Activated naive CD4-positive, alpha-beta T cell treated with anti-CD3 and anti-CD28 coated beads for 36 hours (primary cell): ENCODE measurements around the gene ESPN. TPM values are rescaled to one million over a fixed set of nuclear protein-coding genes. Genes with fewer than 3 reads are reported as not detected.
A peak's percentile ranks its signal among the peaks of the same experiment; 100 is the strongest.
"Not testable (repeated sequence)": the region's sequence is repeated elsewhere in the genome, so short reads cannot be mapped to it uniquely, and the experiment has no call there.

ENCODE experiments used
- CTCF ChIA-PET: fragments of 350-600 bp; sonication (Branson Sonifier 250); formaldehyde crosslinking; loops from one replicate; lab custom pipeline; 2021; ENCODE audit warnings: antibody characterized with exemption; lab: Charles Lee
- DNase-seq: peaks from one replicate; pipeline ENCODE4 v3.0.0-alpha.2; 2020
- H3K27ac Mint-ChIP-seq: one replicate; pipeline ENCODE4 v1.8.0; 2021; ENCODE audit warnings: mild to moderate bottlenecking, mixed read lengths
- H3K27me3 Mint-ChIP-seq: one replicate; pipeline ENCODE4 v1.8.0; 2021; ENCODE audit warnings: low read depth, mixed read lengths
- H3K36me3 Mint-ChIP-seq: one replicate; pipeline ENCODE4 v1.8.0; 2021; ENCODE audit warnings: low read depth, mixed read lengths
- H3K4me1 Mint-ChIP-seq: one replicate; pipeline ENCODE4 v1.8.0; 2021; ENCODE audit warnings: low read depth, mixed read lengths
- H3K4me3 Mint-ChIP-seq: one replicate; pipeline ENCODE4 v1.8.0; 2021; ENCODE audit warnings: mild to moderate bottlenecking, moderate library complexity, mixed read lengths
- H3K9me3 Mint-ChIP-seq: one replicate; pipeline ENCODE4 v1.8.0; 2021; ENCODE audit warnings: mixed read lengths
- intact Hi-C: fragments of 100-400 bp; cut with micrococcal nuclease; formaldehyde crosslinking; loops from one replicate; pipeline ENCODE4 v1.15.1; 2023
- total RNA-seq, 2 experiments: library from RNA; stranded (reverse); gene quantifications; one replicate each; pipeline ENCODE4 v1.2.3, GENCODE V29; 2021

The ESPN gene
- total RNA-seq, 2 experiments from 2014 or later = 0.50 to 0.79 TPM

DNA sequence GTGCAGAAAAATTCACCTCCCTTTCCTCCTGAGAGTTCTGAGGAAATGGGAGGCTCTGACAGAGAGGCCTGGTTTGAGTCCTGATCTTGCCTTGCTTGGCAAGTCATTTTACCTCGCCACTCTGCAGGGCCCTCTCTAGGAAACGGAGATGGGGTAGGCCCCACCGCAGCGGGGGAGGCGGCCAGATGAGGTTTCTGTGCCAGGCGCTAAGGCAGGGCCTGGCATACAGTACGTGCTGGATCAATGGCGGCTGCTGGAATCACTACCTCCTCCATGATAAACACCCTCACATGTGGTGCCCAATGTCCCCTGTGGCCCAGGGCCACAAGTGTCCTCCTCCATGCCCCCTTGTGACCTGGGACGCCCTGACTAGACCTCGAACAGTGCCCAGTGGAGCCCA is 67.4 kb downstream of the ESPN start:
- Mint-ChIP-seq H3K9me3 (no peaks in the 10 kb centered on the region), H3K27me3 (no peaks in the 10 kb centered on the region), H3K4me3 (peak overlapping the region; percentile 72), H3K4me1 (peaks cover 24% of the 10 kb centered on the region), H3K27ac (no peak overlapping the region), H3K36me3 (no peaks in the 10 kb centered on the region)
- no peak for DNase-seq
- CTCF ChIA-PET = interaction anchor here (0.6 to 2.1 kb wide), 6 partner anchors 20 to 234 kb away, joined by 3 to 7 read pairs (median 4); partner anchors contain the start of genes NOL9 and TAS1R1
- intact Hi-C loops = loop anchor here (1.0 to 5.0 kb wide), 4 partner anchors 45 to 154 kb away; no protein-coding TSS in a partner anchor

- H3K9me3 Mint-ChIP-seq, H3K27me3 Mint-ChIP-seq, H3K27ac Mint-ChIP-seq, DNase-seq, H3K36me3 Mint-ChIP-seq, H3K4me3 Mint-ChIP-seq: not testable (repeated sequence)
- H3K4me1 Mint-ChIP-seq = peaks cover 33% of the 10 kb centered on the region
- intact Hi-C loops = loop anchor here (5.0 kb wide), 1 partner anchor 47 kb away; no protein-coding TSS in a partner anchor
- CTCF ChIA-PET = interaction anchor here (0.6 kb wide), 1 partner anchor 87 kb away, joined by 3 read pairs; no protein-coding TSS in a partner anchor
These were observed 69.3 kb downstream of the ESPN start for GRCh38 chr1:6493834-6494223.

DNA sequence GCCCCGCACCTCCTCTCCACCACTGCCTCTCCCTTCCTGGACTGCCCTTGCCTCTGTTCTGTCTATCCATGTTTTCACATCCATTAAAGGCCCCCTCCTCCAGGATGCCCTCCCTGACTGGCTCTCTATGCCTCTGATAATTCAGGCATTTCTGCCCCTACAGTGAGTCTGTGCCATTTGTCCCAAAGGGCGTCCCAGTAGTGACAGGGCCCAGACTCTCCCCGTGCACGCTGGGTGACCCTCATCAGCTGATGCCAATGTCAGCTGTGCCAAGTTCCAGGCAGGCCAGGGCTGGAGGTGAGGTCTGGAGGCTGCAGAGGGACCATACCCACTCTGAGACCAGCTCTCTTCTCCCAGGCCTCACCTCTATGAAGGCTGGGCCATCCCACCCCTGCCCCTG is 70.1 kb downstream of the ESPN start:
- Mint-ChIP-seq H3K4me1 (peaks cover 33% of the 10 kb centered on the region), H3K4me3 (no peak overlapping the region), H3K27me3 (no peaks in the 10 kb centered on the region), H3K9me3 (no peaks in the 10 kb centered on the region), H3K36me3 (no peaks in the 10 kb centered on the region), H3K27ac (no peak overlapping the region)
- intact Hi-C loops = loop anchor here (5.0 kb wide), 1 partner anchor 47 kb away; no protein-coding TSS in a partner anchor
- no peak for DNase-seq
- CTCF ChIA-PET = interaction anchor here (0.9 kb wide), 1 partner anchor 15 kb away, joined by 4 read pairs; no protein-coding TSS in a partner anchor

DNA sequence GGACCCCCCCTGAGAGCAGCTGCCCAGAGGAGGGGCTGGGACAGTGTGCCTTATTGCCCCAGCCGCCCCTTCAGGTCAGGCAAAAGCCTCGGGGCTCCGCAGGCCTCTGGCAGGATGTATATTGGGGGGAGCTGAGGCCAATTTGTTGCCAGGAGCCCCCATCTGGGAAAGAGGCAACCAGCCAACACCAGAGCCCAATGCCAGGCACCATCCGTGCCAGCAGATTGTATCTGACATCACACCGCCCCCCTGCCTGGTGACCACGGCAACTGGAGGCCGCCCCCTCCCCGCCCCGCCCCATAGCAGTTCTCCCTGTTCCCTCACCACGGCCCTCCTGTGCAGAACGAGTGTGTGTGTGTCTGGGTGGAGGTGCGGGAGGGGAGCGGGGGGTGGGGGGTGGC is 70.5 kb downstream of the ESPN start:
- H3K27ac Mint-ChIP-seq = no peak overlapping the region
- peaks cover 33% of the 10 kb centered on the region for H3K4me1 Mint-ChIP-seq
- no peak for DNase-seq
- no peaks in the 10 kb centered on the region for H3K9me3 Mint-ChIP-seq
- no peaks in the 10 kb centered on the region for H3K36me3 Mint-ChIP-seq
- intact Hi-C loops = no loop called here
- no peak overlapping the region for H3K4me3 Mint-ChIP-seq
- CTCF ChIA-PET = interaction anchor here (0.9 kb wide), 1 partner anchor 15 kb away, joined by 4 read pairs; no protein-coding TSS in a partner anchor
- no peaks in the 10 kb centered on the region for H3K27me3 Mint-ChIP-seq

GRCh38 chr1:6495540-6496364 is 71.2 kb downstream of the ESPN start:
- Mint-ChIP-seq H3K27ac (no peak overlapping the region), H3K4me3 (peak overlapping the region; percentile 24), H3K4me1 (peaks cover 33% of the 10 kb centered on the region), H3K36me3 (no peaks in the 10 kb centered on the region), H3K27me3 (no peaks in the 10 kb centered on the region), H3K9me3 (no peaks in the 10 kb centered on the region)
- DNase-seq = no peak
- CTCF ChIA-PET = interaction anchor here (0.6 kb wide), 1 partner anchor 58 kb away, joined by 3 read pairs; the partner anchor contains the start of gene NOL9
- intact Hi-C loops = no loop called here

GRCh38 chr1:6496365-6496721 is 71.8 kb downstream of the ESPN start:
- no peak for DNase-seq
- intact Hi-C loops = no loop called here
- Mint-ChIP-seq H3K36me3 (no peaks in the 10 kb centered on the region), H3K9me3 (no peaks in the 10 kb centered on the region), H3K4me3 (peak overlapping the region; percentile 24), H3K27ac (no peak overlapping the region), H3K27me3 (no peaks in the 10 kb centered on the region), H3K4me1 (peaks cover 29% of the 10 kb centered on the region)
- CTCF ChIA-PET = interaction anchor here (0.6 kb wide), 1 partner anchor 58 kb away, joined by 3 read pairs; the partner anchor contains the start of gene NOL9

DNA sequence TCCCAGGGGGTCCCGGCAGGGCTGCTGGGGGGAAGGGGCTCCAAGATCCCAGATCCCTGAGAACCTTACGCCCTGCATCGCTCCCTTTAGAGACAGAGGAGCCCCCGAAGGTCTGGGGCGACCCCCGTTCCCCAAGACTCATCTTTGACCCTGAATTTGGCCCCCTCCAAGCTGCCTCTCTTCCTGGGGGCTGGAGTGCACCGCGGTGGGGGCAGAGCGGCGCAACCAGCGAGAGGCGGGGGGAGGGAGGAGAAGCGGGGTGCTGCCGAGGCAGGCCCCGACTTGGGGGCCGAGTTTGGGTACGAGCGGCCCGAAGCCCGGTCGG is 72.3 kb downstream of the ESPN start:
- Mint-ChIP-seq H3K4me1 (peaks cover 24% of the 10 kb centered on the region), H3K27ac (no peak overlapping the region), H3K9me3 (no peaks in the 10 kb centered on the region), H3K36me3 (no peaks in the 10 kb centered on the region), H3K27me3 (no peaks in the 10 kb centered on the region), H3K4me3 (no peak overlapping the region)
- CTCF ChIA-PET = interaction anchor here (0.6 kb wide), 1 partner anchor 57 kb away, joined by 3 read pairs; the partner anchor contains the start of gene NOL9
- DNase-seq = no peak
- intact Hi-C loops = no loop called here

- CTCF ChIA-PET = interaction anchor here (1.4 kb wide), 1 partner anchor 11 kb away, joined by 5 read pairs; no protein-coding TSS in a partner anchor
- peaks cover 24% of the 10 kb centered on the region for H3K4me1 Mint-ChIP-seq
These were observed 72.8 kb downstream of the ESPN start for GRCh38 chr1:6497215-6497866.

GRCh38 chr1:6497867-6498575 is 73.4 kb downstream of the ESPN start:
- H3K27me3 Mint-ChIP-seq = no peaks in the 10 kb centered on the region
- peak overlapping the region; percentile 69 for H3K4me3 Mint-ChIP-seq
- CTCF ChIA-PET = interaction anchor here (0.6 to 1.4 kb wide), 2 partner anchors 12 to 1293 kb away, joined by 3 to 5 read pairs; no protein-coding TSS in a partner anchor
- H3K9me3 Mint-ChIP-seq = no peaks in the 10 kb centered on the region
- H3K4me1 Mint-ChIP-seq = peaks cover 22% of the 10 kb centered on the region
- H3K36me3 Mint-ChIP-seq = no peaks in the 10 kb centered on the region
- no peak for DNase-seq
- intact Hi-C loops = no loop called here
- no peak overlapping the region for H3K27ac Mint-ChIP-seq

More at GRCh38 chr1:6497215-6497866, 72.8 kb downstream of the ESPN start:
- intact Hi-C loops = no loop called here
- Mint-ChIP-seq H3K27ac (no peak overlapping the region), H3K9me3 (no peaks in the 10 kb centered on the region), H3K36me3 (no peaks in the 10 kb centered on the region), H3K27me3 (no peaks in the 10 kb centered on the region), H3K4me3 (peak overlapping the region; percentile 69)
- DNase-seq = peak; percentile 56

GRCh38 chr1:6498576-6499111 is 74.1 kb downstream of the ESPN start:
- no peak for DNase-seq
- CTCF ChIA-PET = interaction anchor here (0.6 to 1.4 kb wide), 3 partner anchors 9 to 1292 kb away, joined by 3 to 6 read pairs (median 5); no protein-coding TSS in a partner anchor
- Mint-ChIP-seq H3K4me3 (no peak overlapping the region), H3K9me3 (no peaks in the 10 kb centered on the region), H3K36me3 (no peaks in the 10 kb centered on the region), H3K27me3 (no peaks in the 10 kb centered on the region), H3K4me1 (peaks cover 19% of the 10 kb centered on the region), H3K27ac (no peak overlapping the region)
- intact Hi-C loops = no loop called here

DNA sequence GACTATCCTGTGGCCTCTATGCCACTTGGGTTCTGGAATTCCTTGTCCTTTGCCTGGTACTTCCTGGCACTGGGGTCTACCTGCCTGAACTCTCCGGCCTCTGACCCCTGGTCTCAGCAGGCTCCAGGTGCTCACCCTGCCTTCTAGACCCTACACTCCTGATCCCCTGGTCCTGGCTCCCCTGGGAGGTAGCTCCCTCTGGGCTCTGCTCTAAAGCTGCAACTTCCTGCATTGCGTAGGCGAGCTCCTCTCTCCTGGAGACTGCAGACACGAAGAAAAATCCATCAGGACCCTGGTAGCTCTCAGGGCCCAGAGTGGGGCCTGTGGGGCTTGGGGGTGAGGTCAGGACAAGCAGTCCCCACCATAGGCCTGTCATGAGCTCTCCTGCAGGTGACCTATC is 74.7 kb downstream of the ESPN start:
- DNase-seq = no peak
- CTCF ChIA-PET = interaction anchor here (1.0 to 1.4 kb wide), 2 partner anchors 9 to 77 kb away, joined by 3 to 6 read pairs; no protein-coding TSS in a partner anchor
- Mint-ChIP-seq H3K4me3 (no peak overlapping the region), H3K36me3 (no peaks in the 10 kb centered on the region), H3K27me3 (no peaks in the 10 kb centered on the region), H3K4me1 (peaks cover 19% of the 10 kb centered on the region), H3K9me3 (no peaks in the 10 kb centered on the region), H3K27ac (no peak overlapping the region)
- intact Hi-C loops = no loop called here
